Liver (tissue), 9 donors: Measurements from ENCODE around the gene FREM1. TPM values are rescaled to one million over a fixed set of nuclear protein-coding genes. Genes with fewer than 3 reads are reported as not detected.

ENCODE experiments used
- DNase-seq: peaks from one replicate; pipeline ENCODE4 v3.0.0-alpha.2; 2017; ENCODE audit warnings: low spot score
- H3K27ac ChIP-seq, 2 donors: one replicate each; pipeline ENCODE4 v1.7.0; 2013; ENCODE audit warnings: inconsistent platforms in 2 of 2, low read length in 2 of 2, control low read depth in 1 of 2, low read depth in 1 of 2, mild to moderate bottlenecking in 1 of 2
- H3K27me3 ChIP-seq, 4 donors: one replicate each; pipeline versions ENCODE4 v1.6.1 to v1.7.0; 2013; ENCODE audit warnings: low read length in 3 of 4, inconsistent platforms in 1 of 4, mild to moderate bottlenecking in 1 of 4, moderate library complexity in 1 of 4; ENCODE audit not compliant: control insufficient read depth in 4 of 4, insufficient read depth in 4 of 4
- H3K36me3 ChIP-seq, 4 donors: one replicate each; pipeline versions ENCODE4 v1.6.1 to v1.7.0; 2013; ENCODE audit warnings: low read length in 3 of 4, mild to moderate bottlenecking in 3 of 4, low read depth in 1 of 4, moderate library complexity in 1 of 4; ENCODE audit not compliant: control insufficient read depth in 4 of 4, insufficient read depth in 3 of 4
- H3K4me1 ChIP-seq, 4 donors: one replicate each; pipeline versions ENCODE4 v1.6.1 to v1.7.0; 2013; ENCODE audit warnings: low read length in 3 of 4, mild to moderate bottlenecking in 3 of 4, moderate library complexity in 1 of 4; ENCODE audit not compliant: control insufficient read depth in 4 of 4, insufficient read depth in 4 of 4
- H3K4me3 ChIP-seq, 3 donors: one replicate each; pipeline versions ENCODE4 v1.6.1 to v1.7.0; 2013; ENCODE audit warnings: low read length in 3 of 3, control low read depth in 1 of 3, low read depth in 1 of 3, mild to moderate bottlenecking in 1 of 3
- H3K9ac ChIP-seq, 2 donors: one replicate each; pipeline ENCODE4 v1.7.0; 2013; ENCODE audit warnings: low read length in 2 of 2, mild to moderate bottlenecking in 2 of 2, moderate library complexity in 2 of 2, control low read depth in 1 of 2, low read depth in 1 of 2
- H3K9me3 ChIP-seq, 4 donors: one replicate each; pipeline versions ENCODE4 v1.6.1 to v1.7.0; 2013; ENCODE audit warnings: low read length in 3 of 4; ENCODE audit not compliant: control insufficient read depth in 4 of 4
- CTCF ChIP-seq: fragments of 150-350 bp; IDR thresholded peaks from 2 replicates; pipeline ENCODE4 v1.5.1; 2017; ENCODE audit warnings: improper control_type of control experiment, low read depth, low read length; ENCODE audit not compliant: missing input control
- EGR1 ChIP-seq, 2 donors: IDR thresholded peaks; 2 replicates each; pipeline ENCODE4 v1.6.1; 2016 to 2018; ENCODE audit warnings: antibody characterized with exemption in 2 of 2, low read depth in 2 of 2
- FOXA1 ChIP-seq: IDR thresholded peaks from 2 replicates; pipeline ENCODE4 v1.6.1; 2016; ENCODE audit warnings: antibody characterized with exemption
- FOXA2 ChIP-seq: IDR thresholded peaks from 2 replicates; pipeline ENCODE4 v1.6.1; 2016; ENCODE audit warnings: antibody characterized with exemption
- GABPA ChIP-seq, 2 donors: IDR thresholded peaks in 1 of 2; conservative IDR thresholded peaks in 1 of 2; 2 replicates each; pipeline ENCODE4 v1.6.1; 2016; ENCODE audit warnings: antibody characterized with exemption in 2 of 2, mild to moderate bottlenecking in 1 of 2, moderate library complexity in 1 of 2
- HNF4A ChIP-seq, 2 donors: conservative IDR thresholded peaks; 2 replicates each; pipeline ENCODE4 v1.6.1; 2016; ENCODE audit warnings: antibody characterized with exemption in 2 of 2, mild to moderate bottlenecking in 2 of 2
- HNF4G ChIP-seq: IDR thresholded peaks from 2 replicates; pipeline ENCODE4 v1.6.1; 2016; ENCODE audit warnings: antibody characterized with exemption
- NR2F2 ChIP-seq: IDR thresholded peaks from 2 replicates; pipeline ENCODE4 v1.6.1; 2016; ENCODE audit warnings: antibody characterized with exemption
- RAD21 ChIP-seq, 2 donors: IDR thresholded peaks; 2 replicates each; pipeline ENCODE4 v1.6.1; 2016; ENCODE audit warnings: antibody characterized with exemption in 2 of 2, mild to moderate bottlenecking in 2 of 2
- RXRA ChIP-seq, 2 donors: IDR thresholded peaks; 2 replicates each; pipeline ENCODE4 v1.6.1; 2017 to 2018; ENCODE audit warnings: antibody characterized with exemption in 2 of 2, mild to moderate bottlenecking in 1 of 2
- SP1 ChIP-seq: IDR thresholded peaks from 2 replicates; pipeline ENCODE4 v1.6.1; 2018; ENCODE audit warnings: antibody characterized with exemption, mild to moderate bottlenecking
- TAF1 ChIP-seq: conservative IDR thresholded peaks from 2 replicates; pipeline ENCODE4 v1.6.1; 2016; ENCODE audit warnings: antibody characterized with exemption, mild to moderate bottlenecking
- YY1 ChIP-seq: IDR thresholded peaks from 2 replicates; pipeline ENCODE4 v1.6.1; 2016; ENCODE audit warnings: antibody characterized with exemption, mild to moderate bottlenecking
- ZBTB33 ChIP-seq: IDR thresholded peaks from 2 replicates; pipeline ENCODE4 v1.6.1; 2016; ENCODE audit warnings: antibody characterized with exemption
- WGBS: extraction: QIAGEN DNeasy Blood & Tissue Kit; methylation state at CpG from one replicate; pipeline ENCODE4 v1.1.7; 2013; 5-methylcytosine and 5-hydroxymethylcytosine counted together
- polyA plus RNA-seq, 2 donors: library from polyadenylated mRNA; stranded (reverse) in 1 of 2; unstranded in 1 of 2; fragments of 200-250 nt in 1 of 2; fragments of >200 nt in 1 of 2; fragmentation: Nextera tagmentation in 1 of 2; extraction: Ambion mirVana in 1 of 2; gene quantifications; one replicate each; pipeline versions ENCODE4 v1.2.1 to v1.2.3, GENCODE V29; 2013 to 2015
- total RNA-seq, 2 donors: library from RNA; depleted of rRNA; stranded (reverse); fragments of >200 nt; gene quantifications; one replicate each; pipeline ENCODE4 v1.2.3, GENCODE V29; 2014
- TF ChIP-seq, protein P1 (sequence below): IDR thresholded peaks from 2 replicates; pipeline ENCODE4 v1.6.1; 2016; ENCODE audit warnings: antibody characterized with exemption
- TF ChIP-seq, protein P2 (sequence below): IDR thresholded peaks from 2 replicates; pipeline ENCODE4 v1.6.1; 2016; ENCODE audit warnings: antibody characterized with exemption
- donor health status: healthy.
- donor health status: healthy.
- donor health status: healthy.
- donor health status: healthy.
- donor health status: healthy.

FREM1 gene
- total and polyA plus RNA-seq, 4 donors, result 0.39 to 4.7 (median 1.1) TPM

DNA sequence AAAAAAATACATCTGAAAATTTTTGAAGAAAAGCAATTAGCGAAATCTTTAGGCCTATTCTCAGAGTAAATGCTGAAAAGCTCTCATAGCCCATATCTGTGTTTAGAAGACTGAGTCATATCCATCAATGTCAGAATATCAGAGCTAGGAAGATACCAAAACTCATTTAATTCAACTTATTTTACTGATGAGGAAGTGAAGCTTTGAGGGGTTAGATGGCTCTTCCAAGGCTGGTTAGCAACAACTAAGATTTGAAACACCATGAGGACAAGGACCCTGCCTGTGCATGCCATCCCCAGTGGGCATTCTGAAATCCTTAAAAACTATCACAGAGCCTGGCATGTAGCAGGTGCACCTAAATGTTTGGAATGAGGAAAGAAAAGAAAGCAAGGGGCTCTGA lies 2.5 kb downstream of the FREM1 start (continued):
- TF ChIP-seq RAD21 (IDR thresholded peaks at IDR 0.05), result no peak
- TF ChIP-seq FOXA1, result no peak
- TF ChIP-seq, protein P1, sequence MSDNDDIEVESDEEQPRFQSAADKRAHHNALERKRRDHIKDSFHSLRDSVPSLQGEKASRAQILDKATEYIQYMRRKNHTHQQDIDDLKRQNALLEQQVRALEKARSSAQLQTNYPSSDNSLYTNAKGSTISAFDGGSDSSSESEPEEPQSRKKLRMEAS, result no peak
- TF ChIP-seq CTCF, result no peak
- TF ChIP-seq EGR1 (IDR thresholded peaks at IDR 0.05; ENCODE audit: low read depth in 2 of 2), result no peak
- TF ChIP-seq NR2F2, result no peak
- TF ChIP-seq YY1, result no peak
- TF ChIP-seq SP1, result no peak

DNA sequence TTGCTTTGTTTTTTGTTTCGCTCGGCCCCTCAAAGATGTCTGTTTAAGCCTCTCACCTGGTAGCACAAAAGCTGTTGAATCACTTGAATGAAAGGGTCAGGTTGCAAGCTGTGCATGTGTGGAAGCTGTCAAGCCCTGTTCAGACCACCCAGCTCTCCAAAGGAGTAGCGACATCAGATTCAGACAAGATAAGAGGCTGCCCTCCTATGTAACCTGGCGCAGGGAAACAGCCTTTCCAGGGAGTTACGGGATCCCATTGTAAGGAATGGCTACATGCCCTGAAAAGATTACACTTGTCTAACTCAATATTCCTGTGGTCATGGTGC lies 2.9 kb downstream of the FREM1 start:
- 84% methylated on average over 5 of the region's 5 CpGs for WGBS
- no peak overlapping the region for H3K4me3 ChIP-seq

More for the DNA sequence above, 2.9 kb downstream of the FREM1 start:
- Histone ChIP-seq H3K4me1 (no peaks in the 10 kb centered on the region), H3K36me3 (no peaks in the 10 kb centered on the region), H3K27me3 (peaks cover 0 to 3% (median 0%) of the 10 kb centered on the region in 4 donors), H3K9me3 (no peaks in the 10 kb centered on the region), H3K27ac (no peak overlapping the region), H3K9ac (no peak overlapping the region)
- DNase-seq, result no peak
- TF ChIP-seq FOXA2 (no peak), HNF4G (no peak), ZBTB33 (no peak), RXRA (IDR thresholded peaks at IDR 0.05) (no peak), EGR1 (IDR thresholded peaks at IDR 0.05; ENCODE audit: low read depth in 2 of 2) (no peak), GABPA (IDR thresholded peaks at IDR 0.05 in 1 of 2, conservative IDR thresholded peaks at IDR 0.05 in 1 of 2) (no peak), TAF1 (no peak), HNF4A (conservative IDR thresholded peaks at IDR 0.05) (no peak), CTCF (no peak), SP1 (no peak)
- TF ChIP-seq, protein P2, sequence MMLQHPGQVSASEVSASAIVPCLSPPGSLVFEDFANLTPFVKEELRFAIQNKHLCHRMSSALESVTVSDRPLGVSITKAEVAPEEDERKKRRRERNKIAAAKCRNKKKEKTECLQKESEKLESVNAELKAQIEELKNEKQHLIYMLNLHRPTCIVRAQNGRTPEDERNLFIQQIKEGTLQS, result no peak
